Measurements from ENCODE around the gene TENT4B. TPM values are rescaled to one million over a fixed set of nuclear protein-coding genes. Genes with fewer than 3 reads are reported as not detected.
A peak's percentile ranks its signal among the peaks of the same experiment; 100 is the strongest.
"Not testable (repeated sequence)": the region's sequence is repeated elsewhere in the genome, so short reads cannot be mapped to it uniquely, and the experiment has no call there.

TENT4B gene
- 8.0 TPM for polyA plus RNA-seq (2013, experiment 1 of 2)
- 7.2 TPM for polyA plus RNA-seq (2013, experiment 2 of 2)

GRCh38 chr16:50152807-50153595 is at the start of gene TENT4B:
TSS of gene TENT4B (plus strand) at chr16:50153306. CDS start at chr16:50153622, 316 bp downstream.
- Histone ChIP-seq H3K9me3 (ENCODE audit: insufficient read depth, low read depth, low read length) (no peaks in the 10 kb centered on the region), H3K4me3 (ENCODE audit: low read length) (peak within 1 kb of the TSS; percentile 84), H3K27ac (ENCODE audit: low read depth, low read length) (peak within 1 kb of the TSS; percentile 93), H3K9ac (ENCODE audit: low read depth, low read length) (peak within 1 kb of the TSS; percentile 97), H3K36me3 (ENCODE audit: insufficient read depth, low read length) (no peaks in the 10 kb centered on the region), H3K4me1 (ENCODE audit: insufficient read depth, low read length) (peaks cover 14% of the 10 kb centered on the region), H3K27me3 (ENCODE audit: insufficient read depth, low read length) (peaks cover 6% of the 10 kb centered on the region; the same call in 1 of the 2 replicates)
- WGBS, result under 1% methylated on average over 99 of the region's 114 CpGs

GRCh38 chr16:50103764-50104163 is 49.3 kb upstream of the TENT4B start:
- Histone ChIP-seq H3K27me3 (ENCODE audit: insufficient read depth, low read length) (no peaks in the 10 kb centered on the region), H3K9me3 (ENCODE audit: insufficient read depth, low read depth, low read length) (no peaks in the 10 kb centered on the region), H3K9ac (ENCODE audit: low read depth, low read length) (no peak overlapping the region), H3K27ac (ENCODE audit: low read depth, low read length) (no peak overlapping the region), H3K4me3 (ENCODE audit: low read length) (no peak overlapping the region), H3K36me3 (ENCODE audit: insufficient read depth, low read length) (peaks cover 72% of the 10 kb centered on the region), H3K4me1 (ENCODE audit: insufficient read depth, low read length) (no peaks in the 10 kb centered on the region)
- 91% methylated on average over 5 of the region's 5 CpGs for WGBS

- Histone ChIP-seq H3K4me1 (ENCODE audit: insufficient read depth, low read length) (0 out of 2 replicates have a peak, but pooled peaks cover 3% of the 10 kb centered on the region), H3K4me3 (ENCODE audit: low read length) (no peak overlapping the region), H3K9me3 (ENCODE audit: insufficient read depth, low read depth, low read length) (no peaks in the 10 kb centered on the region), H3K27ac (ENCODE audit: low read depth, low read length) (no peak overlapping the region), H3K9ac (ENCODE audit: low read depth, low read length) (no peak overlapping the region), H3K27me3 (ENCODE audit: insufficient read depth, low read length) (no peaks in the 10 kb centered on the region), H3K36me3 (ENCODE audit: insufficient read depth, low read length) (no peaks in the 10 kb centered on the region)
- WGBS, result 68% methylated on average over 8 of the region's 8 CpGs
Observed at GRCh38 chr16:50114357-50115129, 38.6 kb upstream of the TENT4B start.

GRCh38 chr16:50120711-50121110 is 32.4 kb upstream of the TENT4B start:
- H3K9me3 ChIP-seq (ENCODE audit: insufficient read depth, low read depth, low read length), result no peaks in the 10 kb centered on the region
- no peaks in the 10 kb centered on the region for H3K27me3 ChIP-seq (ENCODE audit: insufficient read depth, low read length)
- no peak overlapping the region for H3K27ac ChIP-seq (ENCODE audit: low read depth, low read length)
- H3K4me3 ChIP-seq (ENCODE audit: low read length), result no peak overlapping the region
- H3K9ac ChIP-seq (ENCODE audit: low read depth, low read length), result no peak overlapping the region
- H3K36me3 ChIP-seq (ENCODE audit: insufficient read depth, low read length), result no peaks in the 10 kb centered on the region
- H3K4me1 ChIP-seq (ENCODE audit: insufficient read depth, low read length), result no peaks in the 10 kb centered on the region

- WGBS, result 89% methylated on average over 4 of the region's 4 CpGs
- no peak overlapping the region for H3K27ac ChIP-seq (ENCODE audit: low read depth, low read length)
- H3K9ac ChIP-seq (ENCODE audit: low read depth, low read length), result no peak overlapping the region
- H3K9me3 ChIP-seq (ENCODE audit: insufficient read depth, low read depth, low read length), result no peaks in the 10 kb centered on the region
- no peak overlapping the region for H3K4me3 ChIP-seq (ENCODE audit: low read length)
- no peaks in the 10 kb centered on the region for H3K27me3 ChIP-seq (ENCODE audit: insufficient read depth, low read length)
- no peaks in the 10 kb centered on the region for H3K4me1 ChIP-seq (ENCODE audit: insufficient read depth, low read length)
- no peaks in the 10 kb centered on the region for H3K36me3 ChIP-seq (ENCODE audit: insufficient read depth, low read length)
Observed at GRCh38 chr16:50121278-50121677, 31.8 kb upstream of the TENT4B start.

- H3K36me3 ChIP-seq (ENCODE audit: insufficient read depth, low read length), result no peaks in the 10 kb centered on the region
- H3K9ac ChIP-seq (ENCODE audit: low read depth, low read length), result no peak overlapping the region
- H3K27me3 ChIP-seq (ENCODE audit: insufficient read depth, low read length), result no peaks in the 10 kb centered on the region
- no peak overlapping the region for H3K4me3 ChIP-seq (ENCODE audit: low read length)
- H3K27ac ChIP-seq (ENCODE audit: low read depth, low read length), result no peak overlapping the region
- H3K9me3 ChIP-seq (ENCODE audit: insufficient read depth, low read depth, low read length), result no peaks in the 10 kb centered on the region
- 77% methylated on average over 14 of the region's 14 CpGs for WGBS
- H3K4me1 ChIP-seq (ENCODE audit: insufficient read depth, low read length), result no peaks in the 10 kb centered on the region
Observed at GRCh38 chr16:50121721-50122445, 31.2 kb upstream of the TENT4B start.

- no peak overlapping the region for H3K9ac ChIP-seq (ENCODE audit: low read depth, low read length)
- no peaks in the 10 kb centered on the region for H3K36me3 ChIP-seq (ENCODE audit: insufficient read depth, low read length)
- no peak overlapping the region for H3K4me3 ChIP-seq (ENCODE audit: low read length)
- WGBS, result 88% methylated on average over 1 of the region's 1 CpG
- H3K27ac ChIP-seq (ENCODE audit: low read depth, low read length), result no peak overlapping the region
- H3K4me1 ChIP-seq (ENCODE audit: insufficient read depth, low read length), result no peaks in the 10 kb centered on the region
- no peaks in the 10 kb centered on the region for H3K9me3 ChIP-seq (ENCODE audit: insufficient read depth, low read depth, low read length)
- no peaks in the 10 kb centered on the region for H3K27me3 ChIP-seq (ENCODE audit: insufficient read depth, low read length)
Observed at GRCh38 chr16:50123417-50123816, 29.7 kb upstream of the TENT4B start.

GRCh38 chr16:50124769-50125168 is 28.3 kb upstream of the TENT4B start:
- H3K9me3 ChIP-seq (ENCODE audit: insufficient read depth, low read depth, low read length), result no peaks in the 10 kb centered on the region
- no peaks in the 10 kb centered on the region for H3K27me3 ChIP-seq (ENCODE audit: insufficient read depth, low read length)
- no peaks in the 10 kb centered on the region for H3K36me3 ChIP-seq (ENCODE audit: insufficient read depth, low read length)
- H3K27ac ChIP-seq (ENCODE audit: low read depth, low read length), result no peak overlapping the region
- WGBS, result 96% methylated on average over 2 of the region's 2 CpGs
- no peaks in the 10 kb centered on the region for H3K4me1 ChIP-seq (ENCODE audit: insufficient read depth, low read length)
- no peak overlapping the region for H3K9ac ChIP-seq (ENCODE audit: low read depth, low read length)
- H3K4me3 ChIP-seq (ENCODE audit: low read length), result no peak overlapping the region

- Histone ChIP-seq H3K9me3 (ENCODE audit: insufficient read depth, low read depth, low read length) (no peaks in the 10 kb centered on the region), H3K9ac (ENCODE audit: low read depth, low read length) (no peak overlapping the region), H3K4me1 (ENCODE audit: insufficient read depth, low read length) (no peaks in the 10 kb centered on the region), H3K27me3 (ENCODE audit: insufficient read depth, low read length) (no peaks in the 10 kb centered on the region), H3K27ac (ENCODE audit: low read depth, low read length) (no peak overlapping the region), H3K36me3 (ENCODE audit: insufficient read depth, low read length) (no peaks in the 10 kb centered on the region), H3K4me3 (ENCODE audit: low read length) (no peak overlapping the region)
- WGBS, result 92% methylated on average over 4 of the region's 4 CpGs
Observed at GRCh38 chr16:50126183-50126582, 26.9 kb upstream of the TENT4B start.

GRCh38 chr16:50132571-50132970 is 20.5 kb upstream of the TENT4B start:
- H3K27ac ChIP-seq (ENCODE audit: low read depth, low read length); H3K9me3 ChIP-seq (ENCODE audit: insufficient read depth, low read depth, low read length); H3K4me1 ChIP-seq (ENCODE audit: insufficient read depth, low read length); H3K27me3 ChIP-seq (ENCODE audit: insufficient read depth, low read length); H3K9ac ChIP-seq (ENCODE audit: low read depth, low read length); H3K4me3 ChIP-seq (ENCODE audit: low read length); H3K36me3 ChIP-seq (ENCODE audit: insufficient read depth, low read length): not testable (repeated sequence)
- 94% methylated on average over 7 of the region's 7 CpGs for WGBS

GRCh38 chr16:50133214-50133613 is 19.9 kb upstream of the TENT4B start:
- Histone ChIP-seq H3K9ac (ENCODE audit: low read depth, low read length) (no peak overlapping the region), H3K9me3 (ENCODE audit: insufficient read depth, low read depth, low read length) (no peaks in the 10 kb centered on the region), H3K4me1 (ENCODE audit: insufficient read depth, low read length) (no peaks in the 10 kb centered on the region), H3K36me3 (ENCODE audit: insufficient read depth, low read length) (no peaks in the 10 kb centered on the region), H3K4me3 (ENCODE audit: low read length) (no peak overlapping the region), H3K27me3 (ENCODE audit: insufficient read depth, low read length) (no peaks in the 10 kb centered on the region), H3K27ac (ENCODE audit: low read depth, low read length) (no peak overlapping the region)
- WGBS, result 88% methylated on average over 1 of the region's 2 CpGs

Measured in HUES64 (cell line).